DOHH2 (cell line): ENCODE measurements around the gene TICAM1.

Experiments
- H3F3A ChIP-seq: fragments of 200-600 bp; sonication (generic), shearing (Covaris generic); 2 replicates; pipeline ENCODE4 v1.6.0; 2016; ENCODE audit warnings: antibody characterized with exemption, mild to moderate bottlenecking; ENCODE audit not compliant: control insufficient read depth, insufficient read depth
- H3K27ac ChIP-seq: fragments of 200-600 bp; sonication (generic); 2 replicates; pipeline ENCODE4 v1.5.1; 2014; ENCODE audit warnings: low read depth, mild to moderate bottlenecking, low read length, moderate library complexity
- H3K27me3 ChIP-seq: fragments of 200-600 bp; sonication (generic); 2 replicates; pipeline ENCODE4 v1.6.1; 2014; ENCODE audit warnings: mild to moderate bottlenecking, low read length, mixed read lengths; ENCODE audit not compliant: control insufficient read depth
- H3K36me3 ChIP-seq: fragments of 200-600 bp; sonication (generic); 2 replicates; pipeline ENCODE4 v1.6.1; 2014; ENCODE audit warnings: mild to moderate bottlenecking, low read length, moderate library complexity, mixed read lengths; ENCODE audit not compliant: control insufficient read depth
- H3K4me1 ChIP-seq: fragments of 200-600 bp; sonication (generic); 2 replicates; pipeline ENCODE4 v1.6.1; 2014; ENCODE audit warnings: mild to moderate bottlenecking, low read length, mixed read lengths; ENCODE audit not compliant: control insufficient read depth
- H3K4me2 ChIP-seq: fragments of 200-600 bp; sonication (generic); 2 replicates; pipeline ENCODE4 v1.6.0; 2014; ENCODE audit warnings: mild to moderate bottlenecking, low read length, moderate library complexity
- H3K4me3 ChIP-seq: fragments of 200-600 bp; sonication (generic); 2 replicates; pipeline ENCODE4 v1.5.1; 2014; ENCODE audit warnings: mild to moderate bottlenecking, low read length, mixed read lengths
- H3K79me2 ChIP-seq: fragments of 200-600 bp; sonication (generic); 2 replicates; pipeline ENCODE4 v1.6.1; 2014; ENCODE audit warnings: mild to moderate bottlenecking, low read length, mixed read lengths; ENCODE audit not compliant: control insufficient read depth
- H3K9me2 ChIP-seq: fragments of 200-600 bp; sonication (generic); replicated peaks from 2 replicates; pipeline ENCODE4 v1.6.1; 2014; ENCODE audit warnings: mild to moderate bottlenecking, low read length, mixed read lengths; ENCODE audit not compliant: control insufficient read depth
- H3K9me3 ChIP-seq: fragments of 200-600 bp; sonication (generic); 2 replicates; pipeline ENCODE4 v1.6.1; 2014; ENCODE audit warnings: antibody characterized with exemption, low read length, mixed read lengths; ENCODE audit not compliant: control insufficient read depth, insufficient read depth
- H4K20me1 ChIP-seq: fragments of 200-600 bp; sonication (generic); 2 replicates; pipeline ENCODE4 v1.6.0; 2014; ENCODE audit warnings: low read depth, mild to moderate bottlenecking, antibody characterized with exemption, low read length, moderate library complexity; ENCODE audit not compliant: control insufficient read depth, insufficient read depth
- EZH2phosphoT487 ChIP-seq: fragments of 200-600 bp; sonication (generic); IDR thresholded peaks from 2 replicates; pipeline ENCODE4 v1.6.1; 2017; ENCODE audit warnings: borderline replicate concordance, mild to moderate bottlenecking, antibody characterized with exemption, low read length, moderate library complexity, mixed read lengths
- TF ChIP-seq, protein P1 (sequence below): fragments of 200-600 bp; sonication (generic); IDR thresholded peaks from one replicate; pipeline ENCODE4 v1.5.1; 2014; ENCODE audit warnings: antibody characterized with exemption, mild to moderate bottlenecking, low read depth, low read length; ENCODE audit not compliant: poor library complexity, severe bottlenecking

Gene TICAM1

DNA sequence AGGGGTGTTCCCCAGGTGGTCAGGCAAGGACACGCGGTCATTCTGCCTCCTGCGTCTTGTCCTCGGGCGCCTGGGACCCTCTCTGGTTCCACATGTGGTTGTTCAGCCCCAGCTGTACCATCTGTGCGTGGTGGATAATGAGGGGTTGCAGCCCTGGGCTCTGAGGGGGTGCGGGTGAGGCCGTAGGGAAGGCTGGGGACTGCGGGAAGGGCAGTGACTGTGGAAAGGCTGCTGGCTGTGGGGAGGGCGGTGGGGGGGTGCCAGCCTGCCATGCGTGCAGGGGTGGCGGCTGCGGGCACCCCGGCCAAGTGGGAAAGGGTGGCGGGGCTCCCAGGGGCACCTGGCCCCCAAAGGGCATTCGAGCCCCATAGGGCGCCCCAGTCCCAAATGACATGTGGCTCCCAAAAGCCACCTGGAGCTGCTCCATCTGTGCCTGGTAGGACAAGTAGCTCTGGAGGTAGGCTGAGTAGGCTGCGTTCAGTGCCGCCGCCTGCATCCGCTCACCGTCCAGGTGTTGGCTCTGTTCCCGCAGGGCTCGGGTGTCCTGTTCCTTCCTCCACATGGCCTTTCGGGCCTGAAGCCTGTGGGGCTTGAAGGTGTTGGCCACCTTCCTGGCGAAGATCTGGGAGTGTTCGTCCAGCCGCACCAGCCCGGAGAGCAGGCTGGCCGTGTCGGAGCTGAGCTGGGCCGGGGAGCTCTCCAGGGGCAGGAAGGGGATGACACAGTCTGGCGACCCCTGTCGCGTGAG, 15.1 kb downstream of the TICAM1 start:
- Histone ChIP-seq H3K4me2 (peak overlapping the region; percentile 39; the same call in 1 of the 2 replicates), H3K4me3 (no peak overlapping the region), H3K79me2 (peaks cover 48% of the 10 kb centered on the region), H3K9me3 (no peaks in the 10 kb centered on the region), H3K4me1 (peaks cover 43% of the 10 kb centered on the region), H3F3A (peaks cover 24% of the 10 kb centered on the region), H3K27me3 (no peaks in the 10 kb centered on the region), H3K27ac (no peak overlapping the region), H3K9me2 (no peaks in the 10 kb centered on the region), H3K36me3 (peaks cover 51% of the 10 kb centered on the region), H4K20me1 (no peaks in the 10 kb centered on the region)
- no peak for TF ChIP-seq EZH2phosphoT487
- TF ChIP-seq, protein P1, sequence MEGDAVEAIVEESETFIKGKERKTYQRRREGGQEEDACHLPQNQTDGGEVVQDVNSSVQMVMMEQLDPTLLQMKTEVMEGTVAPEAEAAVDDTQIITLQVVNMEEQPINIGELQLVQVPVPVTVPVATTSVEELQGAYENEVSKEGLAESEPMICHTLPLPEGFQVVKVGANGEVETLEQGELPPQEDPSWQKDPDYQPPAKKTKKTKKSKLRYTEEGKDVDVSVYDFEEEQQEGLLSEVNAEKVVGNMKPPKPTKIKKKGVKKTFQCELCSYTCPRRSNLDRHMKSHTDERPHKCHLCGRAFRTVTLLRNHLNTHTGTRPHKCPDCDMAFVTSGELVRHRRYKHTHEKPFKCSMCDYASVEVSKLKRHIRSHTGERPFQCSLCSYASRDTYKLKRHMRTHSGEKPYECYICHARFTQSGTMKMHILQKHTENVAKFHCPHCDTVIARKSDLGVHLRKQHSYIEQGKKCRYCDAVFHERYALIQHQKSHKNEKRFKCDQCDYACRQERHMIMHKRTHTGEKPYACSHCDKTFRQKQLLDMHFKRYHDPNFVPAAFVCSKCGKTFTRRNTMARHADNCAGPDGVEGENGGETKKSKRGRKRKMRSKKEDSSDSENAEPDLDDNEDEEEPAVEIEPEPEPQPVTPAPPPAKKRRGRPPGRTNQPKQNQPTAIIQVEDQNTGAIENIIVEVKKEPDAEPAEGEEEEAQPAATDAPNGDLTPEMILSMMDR, result no peak

GRCh38 chr19:4815426-4816201, 15.9 kb downstream of the TICAM1 start:
- no peak for TF ChIP-seq EZH2phosphoT487
- TF ChIP-seq, protein P1, result no peak
- no peaks in the 10 kb centered on the region for H3K9me3 ChIP-seq
- H3K27me3 ChIP-seq, result no peaks in the 10 kb centered on the region
- H3K4me2 ChIP-seq, result peak overlapping the region; percentile 42
- H3K27ac ChIP-seq, result no peak overlapping the region
- peaks cover 51% of the 10 kb centered on the region for H3K4me1 ChIP-seq
- peaks cover 46% of the 10 kb centered on the region for H3K36me3 ChIP-seq
- peak overlapping the region; percentile 25; the same call in 1 of the 2 replicates for H3K4me3 ChIP-seq
- no peaks in the 10 kb centered on the region for H4K20me1 ChIP-seq
- H3F3A ChIP-seq, result peaks cover 24% of the 10 kb centered on the region
- no peaks in the 10 kb centered on the region for H3K9me2 ChIP-seq
- H3K79me2 ChIP-seq, result peaks cover 41% of the 10 kb centered on the region

GRCh38 chr19:4814625-4815425, 16.7 kb downstream of the TICAM1 start:
- Histone ChIP-seq H3K27me3 (no peaks in the 10 kb centered on the region), H3F3A (peaks cover 24% of the 10 kb centered on the region), H3K9me3 (no peaks in the 10 kb centered on the region), H3K27ac (no peak overlapping the region; the same call in 1 of the 2 replicates), H3K4me1 (peaks cover 59% of the 10 kb centered on the region), H3K36me3 (peaks cover 46% of the 10 kb centered on the region), H4K20me1 (no peaks in the 10 kb centered on the region), H3K4me3 (peak overlapping the region; percentile 25; the same call in 1 of the 2 replicates), H3K79me2 (peaks cover 36% of the 10 kb centered on the region), H3K9me2 (no peaks in the 10 kb centered on the region), H3K4me2 (peak overlapping the region; percentile 42)
- no peak for TF ChIP-seq EZH2phosphoT487
- TF ChIP-seq, protein P1, result no peak
